C4-2B (cell line): ENCODE measurements around the gene SLC10A7.

Experiments
- ZFX ChIP-seq: fragments of 450-650 bp; IDR thresholded peaks from 2 replicates; pipeline ENCODE4 v1.6.1; 2017
- TF ChIP-seq, protein P1 (sequence below): fragments of 450-650 bp; conservative IDR thresholded peaks from 2 replicates; pipeline ENCODE4 v1.5.1; 2017; ENCODE audit warnings: mild to moderate bottlenecking

DNA sequence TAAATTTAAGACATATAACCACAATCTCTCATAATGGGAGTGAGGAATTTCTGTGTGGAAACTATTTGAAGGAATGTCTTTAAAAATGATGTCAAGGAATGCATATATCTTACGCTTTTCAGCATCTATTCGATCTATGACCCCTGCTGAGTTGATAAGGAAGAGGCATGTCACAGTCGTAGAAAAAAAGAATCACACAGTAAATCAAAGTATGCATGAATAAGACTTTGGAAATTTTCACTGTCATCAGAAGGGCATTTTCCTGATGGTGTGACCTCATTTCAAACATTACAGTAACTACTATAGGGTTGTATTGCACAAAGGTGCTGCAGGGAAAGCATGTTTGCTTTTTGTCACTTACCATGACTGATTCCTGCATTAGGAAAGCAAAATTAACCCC lies 265.9 kb downstream of the SLC10A7 start:
- TF ChIP-seq, protein P1, sequence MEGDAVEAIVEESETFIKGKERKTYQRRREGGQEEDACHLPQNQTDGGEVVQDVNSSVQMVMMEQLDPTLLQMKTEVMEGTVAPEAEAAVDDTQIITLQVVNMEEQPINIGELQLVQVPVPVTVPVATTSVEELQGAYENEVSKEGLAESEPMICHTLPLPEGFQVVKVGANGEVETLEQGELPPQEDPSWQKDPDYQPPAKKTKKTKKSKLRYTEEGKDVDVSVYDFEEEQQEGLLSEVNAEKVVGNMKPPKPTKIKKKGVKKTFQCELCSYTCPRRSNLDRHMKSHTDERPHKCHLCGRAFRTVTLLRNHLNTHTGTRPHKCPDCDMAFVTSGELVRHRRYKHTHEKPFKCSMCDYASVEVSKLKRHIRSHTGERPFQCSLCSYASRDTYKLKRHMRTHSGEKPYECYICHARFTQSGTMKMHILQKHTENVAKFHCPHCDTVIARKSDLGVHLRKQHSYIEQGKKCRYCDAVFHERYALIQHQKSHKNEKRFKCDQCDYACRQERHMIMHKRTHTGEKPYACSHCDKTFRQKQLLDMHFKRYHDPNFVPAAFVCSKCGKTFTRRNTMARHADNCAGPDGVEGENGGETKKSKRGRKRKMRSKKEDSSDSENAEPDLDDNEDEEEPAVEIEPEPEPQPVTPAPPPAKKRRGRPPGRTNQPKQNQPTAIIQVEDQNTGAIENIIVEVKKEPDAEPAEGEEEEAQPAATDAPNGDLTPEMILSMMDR: no peak
- no peak for TF ChIP-seq ZFX
